ENCODE data around the gene STH. TPM values are rescaled to one million over a fixed set of nuclear protein-coding genes. Genes with fewer than 3 reads are reported as not detected.

The STH gene, protein sequence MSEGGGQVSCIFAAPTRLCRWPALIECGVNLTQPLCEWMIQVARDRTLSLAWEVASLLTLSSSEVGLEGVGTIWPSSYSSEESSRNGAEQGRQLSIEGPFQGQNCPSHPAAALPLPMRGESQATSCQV
- total RNA-seq (2013; cell fraction: nucleolus; rRNA removed): not detected in 2 replicates
- not detected in 2 replicates for total RNA-seq (2014; rRNA removed)
- not detected in 2 replicates for total RNA-seq (2014; rRNA removed; fragmentation: Illumina TruSeq; extraction: Trizol)
- not detected in 2 replicates for total RNA-seq (2021)
- not detected for polyA plus RNA-seq (2011; ENCODE audit: low read depth)
- not detected in 2 replicates for polyA plus RNA-seq (2011; rRNA removed)
- not detected in 2 replicates for polyA plus RNA-seq (2011; cell fraction: cytosol; rRNA removed)
- not detected in 2 replicates for polyA plus RNA-seq (2011; cell fraction: nucleus; rRNA removed)
- not detected in 2 replicates for polyA plus RNA-seq (2012)
- not detected in 2 replicates for polyA plus RNA-seq (2014; fragmentation: Illumina TruSeq; extraction: Trizol)
- polyA plus RNA-seq (2014; fragmentation: Nextera tagmentation; extraction: Ambion mirVana): not detected
- polyA plus RNA-seq (2014; rRNA removed): not detected in 2 replicates
- polyA plus RNA-seq (2016; fragmentation: Nextera tagmentation; extraction: Ambion mirVana): not detected
- polyA minus RNA-seq (2011; rRNA and poly(A)+ RNA removed): not detected in 2 replicates
- not detected in 2 replicates for polyA minus RNA-seq (2011; cell fraction: cytosol; rRNA and poly(A)+ RNA removed)
- not detected in 2 replicates for polyA minus RNA-seq (2011; cell fraction: nucleus; rRNA and poly(A)+ RNA removed)
- Bru-seq, nascent RNA: not detected
- not detected for BruChase-seq, experiment 1, labeled RNA remaining after a 6-hour chase
- not detected for BruChase-seq, experiment 2, labeled RNA remaining after a 2-hour chase
- long read RNA-seq, experiment 1: 0 reads
- long read RNA-seq, experiment 2: 0 reads

DNA sequence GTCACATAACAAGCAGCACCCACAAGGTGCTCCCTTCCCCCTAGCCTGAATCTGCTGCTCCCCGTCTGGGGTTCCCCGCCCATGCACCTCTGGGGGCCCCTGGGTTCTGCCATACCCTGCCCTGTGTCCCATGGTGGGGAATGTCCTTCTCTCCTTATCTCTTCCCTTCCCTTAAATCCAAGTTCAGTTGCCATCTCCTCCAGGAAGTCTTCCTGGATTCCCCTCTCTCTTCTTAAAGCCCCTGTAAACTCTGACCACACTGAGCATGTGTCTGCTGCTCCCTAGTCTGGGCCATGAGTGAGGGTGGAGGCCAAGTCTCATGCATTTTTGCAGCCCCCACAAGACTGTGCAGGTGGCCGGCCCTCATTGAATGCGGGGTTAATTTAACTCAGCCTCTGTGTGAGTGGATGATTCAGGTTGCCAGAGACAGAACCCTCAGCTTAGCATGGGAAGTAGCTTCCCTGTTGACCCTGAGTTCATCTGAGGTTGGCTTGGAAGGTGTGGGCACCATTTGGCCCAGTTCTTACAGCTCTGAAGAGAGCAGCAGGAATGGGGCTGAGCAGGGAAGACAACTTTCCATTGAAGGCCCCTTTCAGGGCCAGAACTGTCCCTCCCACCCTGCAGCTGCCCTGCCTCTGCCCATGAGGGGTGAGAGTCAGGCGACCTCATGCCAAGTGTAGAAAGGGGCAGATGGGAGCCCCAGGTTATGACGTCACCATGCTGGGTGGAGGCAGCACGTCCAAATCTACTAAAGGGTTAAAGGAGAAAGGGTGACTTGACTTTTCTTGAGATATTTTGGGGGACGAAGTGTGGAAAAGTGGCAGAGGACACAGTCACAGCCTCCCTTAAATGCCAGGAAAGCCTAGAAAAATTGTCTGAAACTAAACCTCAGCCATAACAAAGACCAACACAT, at the start of gene STH:
Gene STH, plus strand, starts transcription at position 264 of the 913 bp plus-strand sequence. Its CDS starts 30 bp downstream, at position 294.
- no peak within 1 kb of the TSS for H3K9ac ChIP-seq (ENCODE audit: control insufficient read depth, insufficient read depth, low read length)
- SMC1A ChIA-PET (ENCODE audit: uncharacterized antibody, unreplicated experiment): interaction anchor here (0.7 to 1.1 kb wide), 2 partner anchors 26 to 214 kb away, joined by 3 read pairs; no protein-coding TSS in a partner anchor
- no peaks in the 10 kb centered on the region for H3K27me3 ChIP-seq (replicated peaks in 1 of 2; ENCODE audit: control insufficient read depth in 2 of 2, insufficient read depth in 2 of 2, low read length in 1 of 2)
- H3K27ac ChIP-seq (ENCODE audit: control insufficient read depth, insufficient read depth): no peak within 1 kb of the TSS
- no TSS peak for BruUV-seq (replicated peaks)
- no peaks in the 10 kb centered on the region for H3K4me1 ChIP-seq (ENCODE audit: control insufficient read depth, insufficient read depth, low read length)
- intact Hi-C loops (cut with micrococcal nuclease; ENCODE audit: unreplicated experiment): no loop called here
- 40% methylated on average over 8 of the region's 8 CpGs for WGBS (ENCODE audit: insufficient coverage, insufficient replicate concordance, low lambda C conversion rate, missing lambda C conversion rate)
- CTCF ChIA-PET: interaction anchor here (6.4 kb wide), 1 partner anchor 212 kb away, joined by 65 read pairs; no protein-coding TSS in a partner anchor
- no peaks in the 10 kb centered on the region for H3K9me3 ChIP-seq (replicated peaks; ENCODE audit: control insufficient read depth, insufficient read depth, low read length)
- POLR2A ChIA-PET: no interaction called here
- no peak within 1 kb of the TSS for H2AFZ ChIP-seq (ENCODE audit: control insufficient read depth, low read depth, low read length)
- H3K4me2 ChIP-seq (ENCODE audit: control insufficient read depth, insufficient read depth): no peak within 1 kb of the TSS
- DNase-seq (ENCODE audit: low read depth, low spot score) (no peak), FAIRE-seq (no peak), ATAC-seq (no peak)
- no peak within 1 kb of the TSS for H3K4me3 ChIP-seq
- no peaks in the 10 kb centered on the region for H4K20me1 ChIP-seq (ENCODE audit: control insufficient read depth, insufficient read depth)
- in situ Hi-C loops (cut with MboI): no loop called here
- RAD21 ChIA-PET (ENCODE audit: unreplicated experiment): no interaction called here
- H3K79me2 ChIP-seq (ENCODE audit: control insufficient read depth, insufficient read depth, low read length): no peaks in the 10 kb centered on the region
- no peaks in the 10 kb centered on the region for H3K36me3 ChIP-seq (ENCODE audit: control insufficient read depth in 2 of 2, insufficient read depth in 2 of 2, low read length in 1 of 2)
- no peak for TF ChIP-seq RUNX3 (IDR thresholded peaks at IDR 0.05; ENCODE audit: low read length)
- TF ChIP-seq CTCF (IDR thresholded peaks at IDR 0.05 in 2 of 3, conservative IDR thresholded peaks at IDR 0.05 in 1 of 3; ENCODE audit: control insufficient read depth in 2 of 3, extremely low read depth in 1 of 3, insufficient read depth in 1 of 3, low read depth in 3 of 3, low read length in 3 of 3): no peak
- no peak for TF ChIP-seq GATAD2B (conservative IDR thresholded peaks at IDR 0.05; ENCODE audit: low read depth)
- TF ChIP-seq CHD2 (IDR thresholded peaks at IDR 0.05; ENCODE audit: borderline replicate concordance, low read depth, low read length): no peak
- no peak for TF ChIP-seq CREB1 (IDR thresholded peaks at IDR 0.05; ENCODE audit: low read depth)
- TF ChIP-seq CUX1 (IDR thresholded peaks at IDR 0.05; ENCODE audit: insufficient replicate concordance, low read depth, low read length): no peak
- no peak for TF ChIP-seq GABPA (IDR thresholded peaks at IDR 0.05; ENCODE audit: low read depth)
- no peak for TF ChIP-seq IRF5 (IDR thresholded peaks at IDR 0.05; ENCODE audit: borderline replicate concordance)
- no peak for TF ChIP-seq POLR2A (IDR thresholded peaks at IDR 0.05; ENCODE audit: low read depth, low read length)

Data from GM12878 (cell line).